ENCODE measurements around the gene UTRN.

The UTRN gene

DNA sequence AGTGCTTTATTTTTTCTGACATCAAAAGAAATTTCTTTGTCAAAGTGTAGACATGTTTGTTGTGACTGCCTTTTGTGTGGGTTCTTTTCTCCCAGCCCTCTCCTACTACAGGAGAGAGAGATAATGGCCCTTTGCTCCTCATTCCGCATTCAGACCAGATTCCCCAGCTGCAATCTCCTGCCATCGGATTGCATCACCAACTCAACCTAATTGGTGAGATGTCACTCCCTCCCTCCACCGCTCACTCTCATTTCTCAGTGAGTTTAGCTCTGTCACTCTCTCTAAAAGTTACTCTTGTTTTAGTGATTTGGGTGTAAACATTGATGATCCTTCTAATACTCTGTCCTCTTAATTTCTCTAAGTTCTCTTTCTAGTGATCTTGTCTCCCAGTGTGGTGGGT, 22.7 kb downstream of the UTRN start:
- in situ Hi-C loops (cut with MboI; ENCODE audit: low sequenced_read_pairs), result no loop called here

DNA sequence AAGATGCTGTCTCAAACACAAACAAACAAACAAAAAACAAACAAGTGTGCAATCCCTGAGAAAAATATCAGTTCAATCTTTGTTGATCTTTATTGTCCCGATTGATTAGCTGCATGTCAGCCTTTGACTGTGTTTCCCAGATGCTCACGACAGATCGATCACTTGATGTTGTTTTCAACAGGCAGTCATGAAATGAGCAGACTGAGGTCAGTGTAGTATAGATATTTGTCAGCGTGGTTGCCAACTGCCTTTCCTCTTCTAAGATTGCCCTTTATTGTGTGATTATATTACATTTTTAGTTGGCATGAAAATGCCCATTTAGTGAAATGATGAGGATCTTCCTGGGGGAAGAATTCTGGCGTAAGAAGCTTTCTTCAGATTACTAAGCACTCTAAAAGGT, 25.6 kb downstream of the UTRN start:
- in situ Hi-C loops (cut with MboI; ENCODE audit: low sequenced_read_pairs), result no loop called here

DNA sequence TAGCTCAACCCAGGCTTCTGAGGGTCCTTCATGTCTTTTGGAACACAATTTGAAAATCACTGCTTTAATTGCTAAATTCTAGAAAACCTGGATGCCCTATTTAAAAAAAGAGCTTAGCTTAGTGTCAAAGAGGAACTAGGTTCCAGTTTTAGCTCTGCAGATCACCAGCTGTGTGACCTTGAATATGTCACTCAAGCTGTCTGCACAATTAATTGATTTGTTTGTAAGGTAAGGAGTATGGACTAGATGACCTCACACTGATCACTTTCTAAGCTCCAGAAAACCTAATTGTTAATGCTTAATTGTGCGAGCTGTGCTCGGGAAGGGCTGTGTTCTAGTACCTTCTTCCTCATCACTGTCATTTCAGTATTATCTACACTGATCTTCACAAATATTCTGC, 26.2 kb downstream of the UTRN start:
- in situ Hi-C loops (cut with MboI; ENCODE audit: low sequenced_read_pairs), result no loop called here

DNA sequence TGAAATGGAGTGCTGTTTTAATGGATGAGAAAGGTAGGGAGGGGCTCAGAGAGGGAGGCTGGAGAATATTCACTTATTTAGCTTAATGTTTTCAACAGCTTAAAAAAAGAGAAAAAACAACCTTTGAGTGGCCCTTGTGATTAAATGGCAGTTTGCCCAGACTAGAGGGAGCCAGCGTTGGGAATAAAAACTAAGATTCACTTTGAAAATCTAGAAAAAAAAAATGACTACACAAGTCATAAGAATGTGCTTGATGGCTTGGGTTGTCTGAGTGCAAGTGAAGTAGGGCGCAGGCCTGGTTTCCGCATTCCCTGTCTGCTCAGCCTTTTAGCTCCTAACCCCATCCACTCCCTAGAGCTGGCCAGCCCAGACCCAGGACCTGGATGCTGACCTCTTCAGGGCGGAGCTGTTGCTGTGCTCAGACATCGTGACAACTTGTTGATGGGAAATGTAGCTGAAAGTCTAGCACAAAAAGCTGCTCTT, 28.9 kb downstream of the UTRN start:
- in situ Hi-C loops (cut with MboI; ENCODE audit: low sequenced_read_pairs), result no loop called here

DNA sequence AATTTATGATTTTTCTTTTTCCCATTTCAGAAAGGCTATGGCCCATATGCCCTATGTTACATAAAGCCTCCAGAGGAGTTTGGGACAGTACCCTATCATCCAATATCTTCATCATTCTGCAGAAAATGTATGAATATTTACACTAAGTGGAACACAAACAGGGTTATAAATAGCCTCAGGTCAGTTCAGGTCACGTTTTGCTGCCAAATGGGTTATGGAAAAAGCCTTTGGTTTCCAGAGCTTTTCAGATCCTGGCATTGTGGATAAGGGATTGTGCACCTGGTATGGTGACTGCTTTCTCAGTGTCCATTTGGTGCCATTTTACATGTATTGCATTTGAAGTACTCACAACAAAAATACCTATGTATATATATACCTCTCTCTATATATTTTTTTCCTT, 29.4 kb downstream of the UTRN start:
- in situ Hi-C loops (cut with MboI; ENCODE audit: low sequenced_read_pairs), result no loop called here

DNA sequence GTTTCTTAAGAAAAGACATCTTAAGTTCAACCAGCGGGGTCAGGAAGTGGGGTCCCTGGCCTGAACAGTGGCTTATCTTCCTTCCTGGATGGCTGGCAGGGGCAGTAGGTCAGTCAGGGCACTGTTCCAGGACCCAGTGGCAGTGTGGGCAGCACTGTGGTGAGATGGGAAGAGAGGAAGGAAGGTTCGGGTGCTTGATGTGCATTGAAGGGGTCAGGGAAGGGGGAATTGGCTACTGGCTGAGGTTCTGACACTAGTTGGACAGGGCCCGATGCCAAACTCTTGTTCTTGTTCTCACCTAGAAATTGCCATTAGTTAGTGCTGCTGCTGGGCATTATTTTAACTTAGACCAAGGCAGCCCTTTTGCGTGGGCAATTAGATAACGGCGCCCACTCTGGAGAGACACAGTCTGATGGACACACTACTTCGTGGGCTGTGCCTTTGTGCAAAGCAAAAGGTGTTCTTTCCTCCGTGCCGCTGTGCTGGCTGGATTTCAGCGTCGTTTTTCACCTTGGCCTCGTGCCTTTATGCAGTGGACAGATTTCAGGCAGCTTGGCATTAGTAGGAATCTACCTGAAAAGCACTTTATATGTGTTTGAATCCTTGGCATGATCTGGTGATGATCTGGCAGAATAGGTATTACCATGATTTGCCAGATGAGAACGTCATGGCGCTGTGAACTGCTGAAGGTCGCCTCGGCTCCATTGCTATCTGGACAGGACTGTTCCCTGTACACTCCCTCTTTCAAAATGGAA, 30.3 kb downstream of the UTRN start:
- in situ Hi-C loops (cut with MboI; ENCODE audit: low sequenced_read_pairs), result no loop called here

DNA sequence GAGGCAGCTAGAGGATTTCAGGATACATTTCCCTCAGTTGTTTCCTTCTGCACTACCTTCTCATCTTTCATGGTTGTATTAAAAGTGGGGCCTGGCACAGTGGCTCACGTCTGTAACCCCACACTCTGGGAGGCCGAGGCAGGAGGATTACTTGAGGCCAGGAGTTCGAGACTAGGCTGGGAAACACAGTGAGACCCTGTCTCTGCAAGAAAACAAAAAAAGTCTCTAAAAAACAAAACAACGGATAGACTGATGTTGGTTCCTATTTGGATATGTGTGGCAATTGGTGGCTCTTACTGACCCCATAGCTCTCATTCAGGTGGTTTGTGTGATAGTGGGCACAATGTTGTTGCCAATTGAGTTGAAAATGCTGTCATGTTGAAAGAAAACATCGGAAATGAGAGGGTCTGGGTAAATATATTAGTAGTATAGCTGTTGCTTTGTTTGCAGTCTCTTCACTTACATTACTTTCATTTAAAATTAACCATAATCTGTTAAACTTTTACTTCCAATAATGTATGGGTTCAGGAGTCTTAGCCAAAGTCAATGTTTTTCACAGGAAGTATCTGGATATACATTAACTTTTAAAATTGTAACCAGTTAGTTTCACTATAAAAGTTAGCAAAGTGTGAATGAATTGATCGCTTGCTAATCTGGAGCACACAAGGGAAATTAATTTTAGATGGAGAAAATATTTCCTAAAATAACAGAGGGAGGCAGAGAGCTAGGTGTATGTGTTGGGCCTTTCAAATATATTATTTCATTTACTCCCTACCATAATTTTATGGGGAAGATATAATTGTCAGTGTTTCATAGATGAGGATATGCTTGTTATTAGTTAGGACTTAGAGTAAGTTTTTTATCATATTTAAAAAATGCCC, 31.1 kb downstream of the UTRN start:
- in situ Hi-C loops (cut with MboI; ENCODE audit: low sequenced_read_pairs), result no loop called here

DNA sequence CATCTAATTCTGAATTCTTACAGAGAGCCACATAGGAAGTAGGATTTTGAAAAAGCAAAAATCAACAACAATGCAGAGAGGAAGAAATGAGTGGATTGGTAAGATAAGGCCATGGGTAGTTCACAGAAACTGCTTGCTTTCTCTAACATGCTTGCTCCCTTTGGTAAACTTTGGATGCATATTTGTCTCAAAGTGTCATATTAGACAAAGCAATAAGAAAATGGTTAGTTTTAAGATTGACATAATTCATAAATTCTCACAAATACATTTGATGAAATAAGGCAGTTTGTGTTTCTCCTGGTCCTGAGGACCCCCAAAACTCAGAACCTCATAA, 31.7 kb downstream of the UTRN start:
- in situ Hi-C loops (cut with MboI; ENCODE audit: low sequenced_read_pairs), result no loop called here

DNA sequence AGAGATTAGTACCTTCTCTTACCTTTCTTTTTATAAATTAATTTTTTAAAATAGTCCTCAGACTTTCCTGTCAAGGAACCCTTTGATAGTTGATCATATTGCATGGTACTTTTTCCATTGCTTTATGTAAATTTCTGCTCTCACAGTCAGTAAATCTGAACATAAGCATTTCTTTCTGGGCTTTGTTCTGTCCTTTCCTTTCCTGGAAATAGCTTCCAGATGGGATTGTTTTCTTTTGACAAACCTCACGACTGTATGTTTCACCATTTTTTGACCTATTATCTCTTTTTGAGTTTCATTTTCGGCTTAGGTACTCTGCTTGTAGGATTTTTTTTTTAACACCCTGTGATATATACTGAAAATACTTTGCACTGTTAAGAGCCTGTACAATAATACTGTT, 32.6 kb downstream of the UTRN start:
- in situ Hi-C loops (cut with MboI; ENCODE audit: low sequenced_read_pairs), result no loop called here

DNA sequence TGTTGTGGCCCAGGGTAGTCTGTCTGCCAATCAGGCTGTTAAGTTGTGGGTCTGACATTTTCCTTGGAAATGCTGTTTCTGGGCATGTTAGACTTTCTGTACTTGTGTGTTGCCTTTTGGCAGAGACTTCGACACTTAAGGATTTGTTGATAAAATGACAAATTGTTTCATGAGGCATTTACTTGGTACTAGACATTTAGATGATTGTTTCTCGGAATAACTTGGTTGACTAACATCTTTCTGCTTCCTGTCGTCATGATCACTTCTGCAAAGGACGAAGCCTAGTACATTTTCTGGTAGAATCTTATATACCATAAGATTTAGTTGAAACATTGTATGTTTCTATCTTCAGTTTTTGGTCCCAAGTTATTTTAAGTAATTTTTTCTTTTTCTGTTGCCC, 34.1 kb downstream of the UTRN start:
- in situ Hi-C loops (cut with MboI; ENCODE audit: low sequenced_read_pairs), result no loop called here

DNA sequence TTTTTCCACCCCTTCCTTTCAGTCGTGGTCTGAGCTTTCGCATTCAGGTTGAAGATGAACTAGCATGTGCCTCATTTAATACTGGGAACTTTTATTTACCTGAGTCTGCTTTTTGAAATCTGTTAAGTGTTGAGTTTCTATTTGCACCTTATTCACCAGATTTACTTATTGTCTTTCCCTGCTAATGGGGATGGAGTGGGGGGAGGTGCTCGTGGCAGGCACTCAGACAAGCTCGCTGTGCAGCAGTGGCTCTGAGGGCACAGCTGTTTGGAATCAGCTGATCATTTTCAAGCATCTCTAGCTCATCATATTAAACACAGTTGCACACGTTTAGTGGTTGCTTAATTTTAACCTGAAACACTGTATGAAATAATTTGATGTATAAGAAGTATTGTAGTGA, 35.6 kb downstream of the UTRN start:
- in situ Hi-C loops (cut with MboI; ENCODE audit: low sequenced_read_pairs), result no loop called here

DNA sequence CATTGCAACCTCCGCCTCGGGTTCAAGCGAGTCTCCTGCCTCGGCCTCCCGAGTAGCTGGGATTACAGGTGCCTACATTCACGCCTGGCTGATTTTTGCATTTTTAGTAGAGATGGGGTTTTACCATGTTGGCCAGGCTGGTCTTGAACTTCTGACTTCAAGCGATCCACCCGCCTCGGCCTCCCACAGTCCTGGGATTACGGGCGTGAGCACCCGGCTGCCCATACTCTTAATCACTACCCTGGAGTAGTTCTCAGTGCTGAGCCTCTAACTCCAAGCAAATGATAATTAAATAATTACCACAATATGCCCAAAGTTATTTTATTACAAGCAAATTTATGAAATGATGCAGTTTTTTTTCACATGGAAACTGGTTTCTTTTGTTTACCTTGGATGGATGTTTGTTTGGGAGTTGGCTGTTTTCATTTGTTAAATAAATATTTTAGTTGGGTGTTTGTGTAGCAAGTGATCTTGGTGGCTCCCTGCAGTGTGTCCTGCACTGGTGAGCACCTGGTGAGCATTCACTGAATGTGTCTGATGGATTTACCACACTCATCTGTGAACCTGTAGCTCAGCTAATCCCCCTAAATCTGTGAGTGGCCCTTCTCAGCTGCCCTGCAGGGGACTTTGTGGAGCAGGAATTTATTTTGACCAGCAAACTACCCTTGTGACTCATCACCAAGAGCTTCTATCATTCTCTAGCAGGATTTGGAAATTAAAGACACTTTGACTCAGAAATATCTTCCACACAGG, 36.9 kb downstream of the UTRN start:
- in situ Hi-C loops (cut with MboI; ENCODE audit: low sequenced_read_pairs), result no loop called here

DNA sequence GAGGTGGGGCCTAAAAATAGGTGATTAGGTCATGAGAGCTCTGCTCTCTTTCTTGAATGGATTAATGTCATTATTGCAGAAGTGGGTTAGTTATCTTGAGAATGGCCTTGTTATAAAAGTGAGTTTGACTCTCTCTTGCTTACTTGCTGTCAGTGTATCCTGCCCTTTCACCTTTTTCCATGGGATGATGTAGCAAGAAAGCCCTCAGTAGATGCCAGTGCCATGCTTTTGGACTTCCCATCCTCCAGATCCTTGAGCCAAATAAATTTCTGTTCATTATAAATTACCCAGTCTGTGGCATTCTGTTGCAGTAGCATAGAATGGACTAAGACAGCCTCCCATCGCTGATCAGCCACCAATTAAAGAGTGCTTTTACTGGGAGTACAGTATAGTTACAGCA, 40.1 kb downstream of the UTRN start:
- in situ Hi-C loops (cut with MboI; ENCODE audit: low sequenced_read_pairs), result no loop called here

DNA sequence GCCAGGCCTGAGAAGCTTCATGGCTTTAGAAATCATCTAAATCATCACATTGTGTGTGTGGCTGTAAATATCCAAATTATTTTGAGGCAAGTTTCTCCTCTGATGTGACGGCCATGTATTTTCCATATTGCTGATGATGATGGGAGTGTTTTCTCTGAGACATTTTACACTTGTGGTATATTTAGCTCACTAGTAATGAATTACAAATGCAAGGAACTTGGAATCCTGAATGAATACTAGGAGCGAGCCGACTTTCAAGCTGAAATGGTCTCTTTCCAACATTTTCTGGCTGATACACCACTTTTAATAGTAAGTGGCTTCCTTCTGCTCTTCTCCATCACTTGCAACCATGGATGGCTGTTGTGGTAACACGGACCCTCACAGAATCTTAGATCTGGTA, 41.3 kb downstream of the UTRN start:
- in situ Hi-C loops (cut with MboI; ENCODE audit: low sequenced_read_pairs), result no loop called here

DNA sequence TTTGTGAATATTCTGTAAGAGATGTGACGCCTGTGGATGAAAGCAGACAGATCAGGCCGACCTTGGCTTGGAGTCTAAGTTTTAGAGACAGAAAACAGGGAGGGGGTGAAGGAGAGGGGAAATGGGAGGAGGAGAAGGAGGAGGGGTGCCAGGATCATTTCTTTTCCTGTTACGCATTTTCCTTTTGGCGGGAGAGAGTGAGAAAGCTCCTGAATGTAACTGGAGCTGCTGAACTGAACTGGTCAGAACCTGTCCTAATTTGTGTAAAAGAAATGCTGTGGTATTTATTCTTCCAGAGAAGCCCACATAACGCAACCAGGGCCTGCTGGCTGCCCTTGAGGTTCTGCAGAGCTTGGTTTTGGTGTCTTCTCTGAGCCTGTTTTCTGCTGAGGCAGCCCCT, 41.9 kb downstream of the UTRN start:
- in situ Hi-C loops (cut with MboI; ENCODE audit: low sequenced_read_pairs), result no loop called here

DNA sequence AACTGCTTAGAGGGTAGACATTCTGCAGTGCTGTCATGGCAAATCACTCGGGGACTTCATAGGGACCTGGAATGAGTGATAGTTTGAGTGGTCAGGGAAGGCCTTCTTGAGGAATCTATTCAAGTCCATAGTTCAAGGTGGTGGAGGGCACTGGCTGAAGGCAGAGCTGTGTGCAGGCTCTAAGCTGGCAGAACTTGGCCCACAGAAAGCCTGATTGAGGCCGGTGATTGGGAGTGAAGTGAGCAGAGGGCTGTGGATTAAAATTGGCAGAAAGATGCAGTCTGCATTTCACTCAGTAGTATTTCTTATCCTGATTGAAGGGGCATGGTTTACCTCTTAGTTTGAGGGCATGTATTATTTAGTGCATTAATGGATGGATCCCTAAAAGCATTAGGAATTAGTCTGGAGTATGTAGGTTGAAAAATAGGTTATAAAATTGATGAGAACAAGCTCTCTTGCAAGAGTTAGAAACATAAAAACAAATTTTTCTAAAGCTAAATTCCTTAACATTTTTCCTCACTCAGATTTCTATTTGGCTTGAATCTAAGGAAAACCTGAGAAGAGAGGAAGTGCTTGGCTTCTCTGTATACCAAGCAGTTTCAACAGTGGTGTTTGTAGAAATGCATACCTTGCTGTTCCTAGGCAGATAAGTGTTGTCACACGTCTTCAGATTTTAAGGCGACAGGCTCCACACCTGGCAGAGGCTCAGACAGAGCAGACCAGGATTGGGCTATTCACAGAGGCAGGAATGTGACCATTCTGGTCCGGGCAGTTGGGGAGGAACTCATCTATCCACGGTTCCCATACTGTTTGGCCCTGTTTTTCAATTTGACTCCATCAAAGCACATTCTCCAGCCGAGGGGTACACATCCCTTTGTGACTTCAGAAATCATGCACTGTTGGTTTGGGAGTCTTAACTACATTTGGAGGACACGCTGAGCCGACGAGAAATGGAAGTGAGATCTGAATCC, 45.2 kb downstream of the UTRN start:
- in situ Hi-C loops (cut with MboI; ENCODE audit: low sequenced_read_pairs), result no loop called here

DNA sequence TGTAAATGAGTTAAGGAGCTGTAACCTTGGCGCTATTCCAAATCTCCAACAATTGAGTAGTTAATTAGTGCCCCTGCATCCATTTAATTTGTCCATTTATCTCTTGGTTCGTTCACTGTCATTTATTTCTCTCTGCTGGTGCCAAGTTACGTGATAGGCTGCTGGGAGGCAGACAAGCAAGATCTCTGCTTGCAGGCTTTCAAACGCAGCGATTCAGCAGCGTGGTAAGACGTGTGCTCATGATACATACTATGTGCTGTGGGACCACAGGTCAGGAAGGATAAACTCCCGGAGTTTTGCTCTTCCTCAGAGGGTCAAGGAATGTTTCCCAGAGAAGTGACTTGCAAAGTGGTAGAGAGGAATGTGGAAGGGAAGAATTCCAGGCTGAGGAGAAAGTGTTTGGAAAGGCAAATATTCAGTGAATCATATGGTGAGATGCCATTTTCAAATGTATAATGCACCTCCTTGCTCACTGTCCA, 46.4 kb downstream of the UTRN start:
- in situ Hi-C loops (cut with MboI; ENCODE audit: low sequenced_read_pairs), result no loop called here

DNA sequence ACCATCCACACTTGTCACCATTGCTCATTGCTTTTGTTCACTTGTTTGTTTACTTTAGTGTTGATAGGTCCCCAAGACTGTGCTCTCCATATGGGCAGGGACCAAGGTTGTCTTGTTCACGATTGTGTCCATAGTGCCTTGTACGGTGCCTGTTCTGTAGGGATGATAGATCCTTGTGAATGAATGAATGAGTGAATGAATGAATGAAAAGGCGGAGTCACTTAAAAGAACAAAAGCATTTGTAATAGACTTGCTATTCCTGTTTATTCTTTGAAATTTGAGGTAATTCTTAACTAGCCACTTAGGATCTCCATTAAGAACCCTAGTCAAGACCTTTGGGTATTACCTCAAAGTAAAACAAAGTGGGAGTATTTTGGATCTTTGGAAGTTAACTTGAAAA, 47.0 kb downstream of the UTRN start:
- in situ Hi-C loops (cut with MboI; ENCODE audit: low sequenced_read_pairs), result no loop called here

DNA sequence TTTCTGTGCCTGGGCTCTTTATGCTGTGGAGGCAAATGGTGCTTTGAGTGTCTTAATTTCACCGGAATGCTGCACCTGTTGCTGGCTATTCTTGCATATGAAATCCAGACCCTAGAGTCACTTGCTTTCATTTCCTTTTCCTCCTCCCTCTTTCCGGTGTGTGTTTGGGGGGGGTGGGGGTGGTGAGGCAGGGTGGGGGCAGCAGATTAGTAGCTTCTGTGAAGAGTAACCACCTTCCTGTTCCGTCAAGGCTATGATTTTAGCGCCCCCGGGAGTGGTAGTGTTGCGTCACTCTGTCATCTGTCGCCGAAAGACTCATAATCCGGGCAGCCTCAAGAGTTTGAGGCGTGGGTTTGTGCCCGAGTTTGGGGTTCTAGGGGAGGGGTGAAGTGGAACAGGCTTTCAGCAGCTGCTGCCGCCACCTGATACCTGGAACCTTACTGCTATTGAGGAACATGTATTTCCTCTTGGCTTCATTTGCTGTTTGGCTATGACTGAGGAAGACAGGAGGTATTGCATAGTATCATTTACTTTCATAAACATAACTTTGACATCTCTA, 49.1 kb downstream of the UTRN start:
- in situ Hi-C loops (cut with MboI; ENCODE audit: low sequenced_read_pairs), result no loop called here
